Neural progenitor cell (in vitro differentiated cells): ENCODE data around the gene TBCK. TPM values are rescaled to one million over a fixed set of nuclear protein-coding genes. Genes with fewer than 3 reads are reported as not detected.

ENCODE experiments used
- DNase-seq: peaks from one replicate; pipeline ENCODE4 v3.0.0-alpha.2; 2016; ENCODE audit warnings: low spot score
- H2AFZ ChIP-seq: fragments of 200-600 bp; sonication (generic); replicated peaks from 2 replicates; pipeline ENCODE4 v1.6.1; 2016; ENCODE audit warnings: antibody characterized with exemption
- H3F3A ChIP-seq: fragments of 200-600 bp; sonication (generic); 2 replicates; pipeline ENCODE4 v1.6.1; 2016; ENCODE audit warnings: antibody characterized with exemption, low read depth
- H3K27ac ChIP-seq: fragments of 200-600 bp; sonication (generic); 2 replicates; pipeline ENCODE4 v1.5.1; 2016; ENCODE audit warnings: mild to moderate bottlenecking
- H3K27me3 ChIP-seq: fragments of 200-600 bp; sonication (generic); 2 replicates; pipeline ENCODE4 v1.6.1; 2016; ENCODE audit warnings: mild to moderate bottlenecking, moderate library complexity
- H3K36me3 ChIP-seq: fragments of 200-600 bp; sonication (generic); 2 replicates; pipeline ENCODE4 v1.5.1; 2016
- H3K4me1 ChIP-seq: fragments of 200-600 bp; sonication (generic); 2 replicates; pipeline ENCODE4 v1.6.1; 2016; ENCODE audit warnings: mixed run types
- H3K4me2 ChIP-seq: fragments of 200-600 bp; sonication (generic); 2 replicates; pipeline ENCODE4 v1.6.1; 2016
- H3K4me3 ChIP-seq: fragments of 200-600 bp; sonication (generic); 2 replicates; pipeline ENCODE4 v1.5.1; 2016
- H3K79me2 ChIP-seq: fragments of 200-600 bp; sonication (generic); 2 replicates; pipeline ENCODE4 v1.6.1; 2016; ENCODE audit warnings: low read depth
- H3K9ac ChIP-seq: fragments of 200-600 bp; sonication (generic); 2 replicates; pipeline ENCODE4 v1.6.1; 2016
- H3K9me3 ChIP-seq: fragments of 200-600 bp; sonication (generic); 2 replicates; pipeline ENCODE4 v1.5.1; 2016; ENCODE audit warnings: low read depth
- H4K20me1 ChIP-seq: fragments of 200-600 bp; sonication (generic); 2 replicates; pipeline ENCODE4 v1.6.1; 2016; ENCODE audit warnings: low read depth
- H3K27ac Mint-ChIP-seq: 3 replicates; pipeline ENCODE4 v1.8.0; 2021; ENCODE audit warnings: mixed read lengths
- H3K27me3 Mint-ChIP-seq: 2 replicates; pipeline ENCODE4 v1.8.0; 2022; ENCODE audit warnings: low read depth, mild to moderate bottlenecking, inconsistent platforms, moderate library complexity, mixed read lengths; ENCODE audit not compliant: insufficient read depth
- H3K36me3 Mint-ChIP-seq: 3 replicates; pipeline ENCODE4 v1.8.0; 2021; ENCODE audit warnings: mixed read lengths
- H3K4me1 Mint-ChIP-seq: 3 replicates; pipeline ENCODE4 v1.8.0; 2021; ENCODE audit warnings: mixed read lengths
- H3K4me3 Mint-ChIP-seq: 3 replicates; pipeline ENCODE4 v1.8.0; 2021; ENCODE audit warnings: mild to moderate bottlenecking, moderate library complexity, mixed read lengths
- H3K9me3 Mint-ChIP-seq: 3 replicates; pipeline ENCODE4 v1.8.0; 2020; ENCODE audit warnings: mixed read lengths
- EZH2 ChIP-seq: fragments of 200-600 bp; sonication (generic); IDR thresholded peaks from 2 replicates; pipeline ENCODE4 v1.6.1; 2017; ENCODE audit warnings: antibody characterized with exemption, mild to moderate bottlenecking, moderate library complexity
- EZH2phosphoT487 ChIP-seq: fragments of 200-600 bp; sonication (generic); IDR thresholded peaks from 2 replicates; pipeline ENCODE4 v1.6.1; 2017; ENCODE audit warnings: antibody characterized with exemption
- total RNA-seq: library from RNA; depleted of rRNA; stranded (reverse); fragments of >200 nt; gene quantifications from 2 replicates; pipeline ENCODE4 v1.2.3, GENCODE V29; 2015; ENCODE audit warnings: low replicate concordance
- TF ChIP-seq, protein P1 (sequence below): fragments of 200-600 bp; sonication (generic); IDR thresholded peaks from 2 replicates; pipeline ENCODE4 v1.5.1; 2017; ENCODE audit warnings: antibody characterized with exemption, mild to moderate bottlenecking

Gene TBCK
- total RNA-seq, 1 donor from 2014 or later: 69.8 TPM

GRCh38 chr4:106289737-106290136 lies 26.3 kb downstream of the TBCK start:
- Histone ChIP-seq H3K27me3 (no peaks in the 10 kb centered on the region), H2AFZ (no peak overlapping the region), H3K9me3 (no peaks in the 10 kb centered on the region), H3K27ac (no peak overlapping the region), H3K4me3 (no peak overlapping the region), H3K4me2 (no peak overlapping the region), H3K36me3 (peaks cover 2% of the 10 kb centered on the region), H3F3A (no peaks in the 10 kb centered on the region), H3K79me2 (no peaks in the 10 kb centered on the region), H4K20me1 (no peaks in the 10 kb centered on the region), H3K9ac (no peak overlapping the region), H3K4me1 (no peaks in the 10 kb centered on the region)
- H3K4me3 Mint-ChIP-seq: no peak overlapping the region
- H3K4me1 Mint-ChIP-seq: no peaks in the 10 kb centered on the region
- no peaks in the 10 kb centered on the region for H3K9me3 Mint-ChIP-seq
- peaks cover 4% of the 10 kb centered on the region for H3K36me3 Mint-ChIP-seq
- no peaks in the 10 kb centered on the region for H3K27me3 Mint-ChIP-seq
- no peak for DNase-seq
- TF ChIP-seq EZH2phosphoT487 (no peak), EZH2 (no peak)
- TF ChIP-seq, protein P1, sequence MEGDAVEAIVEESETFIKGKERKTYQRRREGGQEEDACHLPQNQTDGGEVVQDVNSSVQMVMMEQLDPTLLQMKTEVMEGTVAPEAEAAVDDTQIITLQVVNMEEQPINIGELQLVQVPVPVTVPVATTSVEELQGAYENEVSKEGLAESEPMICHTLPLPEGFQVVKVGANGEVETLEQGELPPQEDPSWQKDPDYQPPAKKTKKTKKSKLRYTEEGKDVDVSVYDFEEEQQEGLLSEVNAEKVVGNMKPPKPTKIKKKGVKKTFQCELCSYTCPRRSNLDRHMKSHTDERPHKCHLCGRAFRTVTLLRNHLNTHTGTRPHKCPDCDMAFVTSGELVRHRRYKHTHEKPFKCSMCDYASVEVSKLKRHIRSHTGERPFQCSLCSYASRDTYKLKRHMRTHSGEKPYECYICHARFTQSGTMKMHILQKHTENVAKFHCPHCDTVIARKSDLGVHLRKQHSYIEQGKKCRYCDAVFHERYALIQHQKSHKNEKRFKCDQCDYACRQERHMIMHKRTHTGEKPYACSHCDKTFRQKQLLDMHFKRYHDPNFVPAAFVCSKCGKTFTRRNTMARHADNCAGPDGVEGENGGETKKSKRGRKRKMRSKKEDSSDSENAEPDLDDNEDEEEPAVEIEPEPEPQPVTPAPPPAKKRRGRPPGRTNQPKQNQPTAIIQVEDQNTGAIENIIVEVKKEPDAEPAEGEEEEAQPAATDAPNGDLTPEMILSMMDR: no peak
- no peak overlapping the region for H3K27ac Mint-ChIP-seq

- TF ChIP-seq EZH2 (no peak), EZH2phosphoT487 (no peak)
- TF ChIP-seq, protein P1: no peak
- Histone ChIP-seq H3K9me3 (no peaks in the 10 kb centered on the region), H3K4me1 (no peaks in the 10 kb centered on the region), H3K27me3 (no peaks in the 10 kb centered on the region), H3K79me2 (no peaks in the 10 kb centered on the region), H3K4me3 (no peak overlapping the region), H2AFZ (no peak overlapping the region), H4K20me1 (no peaks in the 10 kb centered on the region), H3K36me3 (no peaks in the 10 kb centered on the region), H3K4me2 (no peak overlapping the region), H3F3A (no peaks in the 10 kb centered on the region), H3K9ac (no peak overlapping the region), H3K27ac (no peak overlapping the region)
- Mint-ChIP-seq H3K9me3 (no peaks in the 10 kb centered on the region), H3K36me3 (peaks cover 6% of the 10 kb centered on the region), H3K4me1 (no peaks in the 10 kb centered on the region), H3K27ac (no peak overlapping the region), H3K27me3 (no peaks in the 10 kb centered on the region), H3K4me3 (no peak overlapping the region)
- no peak for DNase-seq
Observed at GRCh38 chr4:106287353-106287969, 28.5 kb downstream of the TBCK start.

GRCh38 chr4:106286611-106287010 lies 29.4 kb downstream of the TBCK start:
- H3K27ac ChIP-seq: no peak overlapping the region
- TF ChIP-seq, protein P1: no peak
- TF ChIP-seq EZH2phosphoT487: no peak
- no peak for TF ChIP-seq EZH2
- no peak overlapping the region for H3K27ac Mint-ChIP-seq

More at GRCh38 chr4:106286611-106287010, 29.4 kb downstream of the TBCK start:
- Mint-ChIP-seq H3K36me3 (peaks cover 12% of the 10 kb centered on the region), H3K4me1 (no peaks in the 10 kb centered on the region), H3K9me3 (peaks cover 3% of the 10 kb centered on the region), H3K27me3 (no peaks in the 10 kb centered on the region), H3K4me3 (no peak overlapping the region)
- Histone ChIP-seq H3K9me3 (no peaks in the 10 kb centered on the region), H2AFZ (no peak overlapping the region), H3K79me2 (no peaks in the 10 kb centered on the region), H3K4me2 (no peak overlapping the region), H3K36me3 (no peaks in the 10 kb centered on the region), H3K9ac (no peak overlapping the region), H3K4me3 (no peak overlapping the region), H3F3A (no peaks in the 10 kb centered on the region), H3K27me3 (no peaks in the 10 kb centered on the region), H3K4me1 (no peaks in the 10 kb centered on the region), H4K20me1 (no peaks in the 10 kb centered on the region)
- no peak for DNase-seq
